NOMO-1 (cell line): ENCODE measurements around the gene TBX1.

Experiments used
- DNase-seq, 2 experiments: peaks; one replicate each; lab custom pipeline; 2025; ENCODE audit not compliant: unreplicated experiment in 2 of 2; lab: John Stamatoyannopoulos, UW

Gene TBX1

GRCh38 chr22:19737846-19738663 is 22.5 kb upstream of the TBX1 start:
- DNase-seq, result no peak

GRCh38 chr22:19738664-19739447 is 21.7 kb upstream of the TBX1 start:
- DNase-seq, result no peak

- DNase-seq, result no peak
These were observed 21.1 kb upstream of the TBX1 start for GRCh38 chr22:19739448-19739895.

- no peak for DNase-seq
These were observed 20.6 kb upstream of the TBX1 start for GRCh38 chr22:19739911-19740449.

GRCh38 chr22:19740586-19740985 is 20.0 kb upstream of the TBX1 start:
- DNase-seq, result no peak

GRCh38 chr22:19741053-19741452 is 19.5 kb upstream of the TBX1 start:
- no peak for DNase-seq

GRCh38 chr22:19742160-19743066 is 18.2 kb upstream of the TBX1 start:
- DNase-seq, result no peak

GRCh38 chr22:19743081-19743480 is 17.5 kb upstream of the TBX1 start:
- DNase-seq, result no peak

- no peak for DNase-seq
These were observed 16.9 kb upstream of the TBX1 start for GRCh38 chr22:19743651-19744050.

- DNase-seq, result no peak
These were observed 16.1 kb upstream of the TBX1 start for GRCh38 chr22:19744350-19745006.

GRCh38 chr22:19745155-19746101 is 15.2 kb upstream of the TBX1 start:
- DNase-seq, result no peak

GRCh38 chr22:19746726-19747125 is 13.9 kb upstream of the TBX1 start:
- DNase-seq, result no peak

GRCh38 chr22:19747551-19747950 is 13.0 kb upstream of the TBX1 start:
- no peak for DNase-seq

- DNase-seq, result no peak
These were observed 12.4 kb upstream of the TBX1 start for GRCh38 chr22:19748139-19748538.

GRCh38 chr22:19748991-19749664 is 11.4 kb upstream of the TBX1 start:
- DNase-seq, result no peak

GRCh38 chr22:19749876-19750275 is 10.7 kb upstream of the TBX1 start:
- DNase-seq, result no peak

- DNase-seq, result no peak
These were observed 9.8 kb upstream of the TBX1 start for GRCh38 chr22:19750507-19751490.
